ENCODE data around the gene MYO3B. TPM values are rescaled to one million over a fixed set of nuclear protein-coding genes. Genes with fewer than 3 reads are reported as not detected.

Gene MYO3B
- total RNA-seq, 1 experiment from 2014 or later = 0.63 TPM

GRCh38 chr2:170685591-170685990 lies 507.6 kb downstream of the MYO3B start:
- Histone ChIP-seq H3K14ac (ENCODE audit: insufficient read depth, low read length) (no peak overlapping the region), H2AK5ac (ENCODE audit: insufficient read length, low read length) (no peak overlapping the region), H4K8ac (replicated peaks; ENCODE audit: insufficient read length, low read depth, low read length) (no peak overlapping the region), H3K9ac (ENCODE audit: extremely low read depth, insufficient read length, low read length) (no peak overlapping the region), H2BK15ac (ENCODE audit: low read depth, low read length) (no peak overlapping the region), H3K56ac (ENCODE audit: insufficient read length, low read depth, low read length) (no peak overlapping the region), H3K27me3 (ENCODE audit: insufficient read depth, low read length) (no peaks in the 10 kb centered on the region), H2BK120ac (ENCODE audit: low read depth, low read length, poor library complexity, severe bottlenecking) (no peak overlapping the region), H3K9me3 (ENCODE audit: control insufficient read depth, low read depth, low read length) (no peaks in the 10 kb centered on the region), H4K20me1 (ENCODE audit: control insufficient read depth, insufficient read depth, insufficient read length) (no peaks in the 10 kb centered on the region), H3K18ac (ENCODE audit: insufficient read length, low read depth, low read length) (no peak overlapping the region), H4K5ac (ENCODE audit: insufficient read length, low read depth, low read length) (peak overlapping the region; percentile 17), H3K4me2 (ENCODE audit: insufficient read depth, insufficient read length, low read length) (no peak overlapping the region), H2AFZ (ENCODE audit: low read length) (peak overlapping the region; percentile 73), H3K4ac (ENCODE audit: low read depth, low read length) (no peak overlapping the region), H3K23ac (ENCODE audit: insufficient read length, low read depth, low read length) (no peak overlapping the region), H3K79me1 (ENCODE audit: insufficient read depth, low read depth, low read length, poor library complexity, severe bottlenecking) (no peaks in the 10 kb centered on the region), H4K91ac (ENCODE audit: insufficient read length, low read depth, low read length) (no peak overlapping the region), H2BK12ac (ENCODE audit: insufficient read length, low read depth, low read length) (no peak overlapping the region), H2BK20ac (ENCODE audit: low read depth, low read length, poor library complexity, severe bottlenecking) (no peak overlapping the region), H3K23me2 (ENCODE audit: insufficient read length, low read depth, low read length, poor library complexity, severe bottlenecking) (no peaks in the 10 kb centered on the region), H3T11ph (ENCODE audit: low read length) (no peak overlapping the region), H3K79me2 (ENCODE audit: insufficient read depth, low read length) (no peaks in the 10 kb centered on the region), H2BK5ac (ENCODE audit: insufficient read length, low read length) (no peak overlapping the region), H3K4me1 (ENCODE audit: insufficient read depth, low read length) (peaks cover 8% of the 10 kb centered on the region; the same call in 1 of the 2 replicates), H3K27ac (ENCODE audit: insufficient read length, low read depth, low read length) (no peak overlapping the region)
- Mint-ChIP-seq H3K4me3 (no peak overlapping the region), H3K27me3 (ENCODE audit: low read depth) (peaks cover 4% of the 10 kb centered on the region; the same call in 1 of the 2 replicates), H3K4me1 (peaks cover 34 to 36% of the 10 kb centered on the region in 2 experiments), H3K27ac (no peak overlapping the region; a peak in 1 of 7 replicates), H3K36me3 (ENCODE audit: insufficient read depth in 1 of 3, low read depth in 3 of 3) (no peaks in the 10 kb centered on the region), H3K9me3 (no peaks in the 10 kb centered on the region)
- peak; percentile 70 for DNase-seq
- peak; percentile 36; the same call in 2 of the 3 replicates for TF ChIP-seq CTCF (conservative IDR thresholded peaks at IDR 0.05)
- no CpG with 5 or more reads among the region's 4 CpGs for WGBS (ENCODE audit: extremely low coverage, insufficient read length, low lambda C conversion rate)

Data from H9 (cell line).